Measurements from ENCODE around the gene CCAR1.
A peak's percentile ranks its signal among the peaks of the same experiment; 100 is the strongest.
"Not testable (repeated sequence)": the region's sequence is repeated elsewhere in the genome, so short reads cannot be mapped to it uniquely, and the experiment has no call there.

Gene CCAR1

DNA sequence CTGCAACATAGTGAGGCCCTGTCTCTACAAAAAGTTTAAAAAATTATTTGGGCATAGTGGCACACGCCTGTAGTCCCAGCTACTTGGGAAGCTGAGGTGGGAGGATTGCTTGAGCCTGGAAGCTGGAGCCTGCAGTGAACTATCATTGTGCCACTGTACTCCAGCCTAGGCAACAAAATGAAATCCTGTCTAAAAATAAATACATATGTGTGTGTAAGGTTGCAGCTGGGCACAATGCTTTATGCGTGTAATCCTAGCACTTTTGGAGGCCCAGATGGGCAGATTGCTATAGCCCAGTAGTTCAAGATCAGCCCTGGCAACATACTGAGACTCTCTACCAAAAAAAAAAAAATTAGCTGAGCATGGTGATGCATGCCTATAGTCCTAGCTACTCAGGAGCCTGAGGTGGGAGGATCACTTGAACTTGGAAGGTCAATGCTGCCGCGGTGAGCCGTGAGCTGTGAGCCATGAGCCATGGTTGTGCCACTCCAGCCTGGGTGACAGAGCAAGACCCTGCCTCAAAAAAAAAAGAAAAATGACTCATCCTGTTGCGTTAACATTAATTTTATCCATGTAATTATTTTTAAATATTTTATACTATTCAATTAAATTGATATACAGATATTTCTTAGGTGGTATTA is 38.3 kb downstream of the CCAR1 start:
- DNase-seq, result no peak

DNA sequence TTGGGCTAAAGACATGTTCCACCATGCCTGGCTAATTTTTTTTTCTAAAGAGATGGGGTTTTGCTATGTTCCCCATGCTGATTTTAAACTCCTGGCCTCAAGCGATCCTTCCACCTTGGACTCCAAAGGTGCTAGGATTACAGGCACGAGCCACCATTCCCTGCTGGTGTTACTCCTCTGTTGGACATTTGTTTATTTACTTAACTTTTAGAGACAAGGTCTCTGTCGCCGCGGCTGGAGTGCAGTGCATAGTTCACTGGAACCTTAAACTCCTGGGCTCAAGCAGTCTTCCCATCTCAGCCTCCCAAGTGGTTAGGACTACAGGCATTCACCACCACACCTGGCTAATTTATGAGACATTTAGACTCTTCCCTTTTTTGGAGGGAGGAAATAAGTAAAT is 38.9 kb downstream of the CCAR1 start:
- DNase-seq, result no peak

DNA sequence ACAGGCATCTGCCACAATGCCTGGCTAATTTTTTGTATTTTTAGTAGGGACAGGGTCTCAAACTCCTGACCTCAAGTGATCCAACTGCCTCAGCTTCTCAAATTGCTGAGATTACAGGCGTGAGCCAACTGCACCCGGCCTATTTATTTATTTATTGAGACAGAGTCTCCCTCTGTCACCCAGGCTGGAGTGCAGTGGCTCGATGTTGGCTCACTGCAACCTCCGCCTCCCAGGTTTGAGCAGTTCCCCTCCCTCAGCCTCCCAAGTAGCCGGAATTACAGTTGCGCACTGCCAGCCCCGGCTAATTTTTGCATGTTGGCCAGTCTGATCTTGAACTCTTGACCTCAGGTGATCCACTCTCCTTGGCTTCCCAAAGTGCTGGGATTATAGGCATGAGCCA is 46.4 kb downstream of the CCAR1 start:
- not testable (repeated sequence) for DNase-seq

DNA sequence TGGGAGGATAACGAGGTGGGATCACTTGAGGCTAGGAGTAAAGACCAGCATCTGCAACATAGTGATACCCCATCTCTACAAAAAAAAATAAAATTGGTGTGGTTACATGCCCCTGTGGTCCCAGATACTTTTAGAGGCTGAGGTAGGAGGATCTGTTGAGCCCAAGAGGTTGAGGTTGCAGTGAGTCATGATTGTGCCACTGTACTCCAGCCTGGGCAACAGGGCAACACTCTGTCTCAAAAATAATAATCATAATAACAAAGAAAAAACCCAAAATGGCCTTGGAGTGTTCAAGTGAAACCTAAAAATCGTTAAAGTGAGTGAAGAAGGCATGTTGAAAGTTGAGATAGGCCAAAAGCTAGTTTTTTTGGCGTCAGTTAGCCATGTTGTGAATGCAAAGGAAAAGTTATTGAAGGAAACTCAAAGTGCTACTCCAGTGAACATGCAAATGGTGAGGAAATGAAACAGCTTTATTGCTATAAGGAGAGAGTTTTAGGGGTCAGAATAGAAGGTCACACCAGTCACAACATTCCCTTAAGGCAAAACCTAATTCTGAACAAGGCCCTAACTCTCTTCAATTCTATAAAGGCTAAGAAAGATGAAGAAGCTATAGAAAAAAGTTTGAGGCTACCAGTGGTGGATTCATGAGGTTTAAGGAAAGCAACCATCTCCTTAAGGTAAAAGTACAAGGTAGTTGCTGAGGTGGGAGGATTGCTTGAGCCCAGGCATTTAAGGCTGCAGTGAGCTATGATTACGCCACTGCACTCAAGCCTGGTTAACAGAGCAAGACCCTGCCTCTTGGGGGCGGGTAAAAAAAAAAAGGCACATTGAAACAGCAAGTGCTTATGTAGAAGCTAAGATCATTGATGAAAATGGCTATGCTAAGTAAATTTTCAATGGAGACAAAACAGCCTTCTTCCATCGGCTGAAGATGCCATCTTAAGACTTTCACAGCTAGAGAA is 60.9 kb downstream of the CCAR1 start:
- DNase-seq, result no peak

DNA sequence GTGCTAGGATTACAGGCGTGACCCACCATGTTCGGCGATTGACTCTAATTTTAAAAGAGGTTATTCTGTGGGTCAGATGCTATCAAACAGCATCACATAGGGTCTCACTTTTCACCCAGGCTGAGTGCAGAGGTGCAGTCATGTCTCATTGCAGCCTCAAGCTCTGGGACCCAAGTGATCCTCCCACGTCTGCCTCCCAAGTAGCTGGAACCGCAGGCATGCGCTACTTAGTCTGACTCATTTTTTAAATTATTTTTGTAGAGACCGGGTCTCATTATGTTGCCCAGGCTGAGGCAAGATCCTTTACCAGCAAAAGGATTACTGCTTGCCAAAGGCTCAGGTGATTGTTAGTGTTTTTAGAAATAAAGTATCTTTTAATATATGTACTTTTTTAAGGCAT is 63.4 kb downstream of the CCAR1 start:
- DNase-seq, result no peak

DNA sequence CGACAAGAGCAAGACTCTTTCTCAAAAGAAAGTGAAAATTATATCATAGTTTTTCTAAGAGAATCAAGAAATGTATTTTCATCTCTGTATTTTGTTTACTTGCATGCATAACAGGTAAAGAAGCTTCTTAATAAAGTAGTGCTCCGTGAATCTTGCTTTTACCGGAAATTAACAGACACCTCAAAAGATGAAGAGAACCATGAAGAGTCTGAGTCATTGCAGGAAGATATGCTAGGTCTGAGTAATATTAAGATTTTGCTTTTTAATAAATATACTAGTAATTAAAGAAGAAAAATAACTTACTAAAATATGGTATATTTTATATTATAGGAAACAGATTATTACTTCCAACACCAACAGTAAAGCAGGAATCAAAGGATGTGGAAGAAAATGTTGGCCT is 66.8 kb downstream of the CCAR1 start:
- DNase-seq, result no peak

DNA sequence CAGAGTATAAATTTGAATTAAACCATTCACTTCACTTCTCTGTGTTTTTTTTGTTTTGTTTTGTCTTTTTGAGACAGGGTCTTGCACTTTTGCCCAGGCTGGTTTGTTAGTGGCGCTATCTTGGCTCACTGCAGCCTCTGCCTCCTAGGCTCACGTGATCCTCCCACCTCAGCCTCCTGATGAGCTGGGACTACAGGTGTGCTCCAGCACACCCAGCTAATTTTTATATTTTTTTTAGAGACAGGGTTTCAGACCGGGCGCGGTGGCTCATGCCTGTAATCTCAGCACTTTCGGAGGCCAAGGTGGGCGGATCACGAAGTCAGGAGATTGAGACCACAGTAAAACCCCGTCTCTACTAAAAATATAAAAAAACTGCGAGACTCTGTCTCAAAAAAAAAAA is 69.4 kb downstream of the CCAR1 start:
- no peak for DNase-seq

DNA sequence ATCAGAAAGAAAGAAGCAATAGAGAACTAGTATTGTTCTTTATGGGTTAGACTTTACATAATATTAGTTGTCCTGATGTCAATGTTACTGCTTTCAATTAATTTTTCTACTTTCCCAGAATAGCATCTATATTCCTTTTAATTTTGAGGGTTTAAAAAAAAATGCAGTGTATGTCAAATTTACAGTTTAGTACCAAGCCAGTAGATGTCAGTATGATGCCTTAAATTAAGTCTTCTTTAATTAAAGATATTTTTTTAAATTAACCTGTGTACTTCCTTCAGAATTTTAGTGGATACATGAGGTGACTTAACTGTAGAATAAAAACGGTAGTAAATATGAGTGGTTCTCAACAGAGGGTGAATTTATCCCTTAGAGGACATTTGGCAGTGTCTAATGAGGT is 71.1 kb downstream of the CCAR1 start:
- peak; percentile 43 for DNase-seq

DNA sequence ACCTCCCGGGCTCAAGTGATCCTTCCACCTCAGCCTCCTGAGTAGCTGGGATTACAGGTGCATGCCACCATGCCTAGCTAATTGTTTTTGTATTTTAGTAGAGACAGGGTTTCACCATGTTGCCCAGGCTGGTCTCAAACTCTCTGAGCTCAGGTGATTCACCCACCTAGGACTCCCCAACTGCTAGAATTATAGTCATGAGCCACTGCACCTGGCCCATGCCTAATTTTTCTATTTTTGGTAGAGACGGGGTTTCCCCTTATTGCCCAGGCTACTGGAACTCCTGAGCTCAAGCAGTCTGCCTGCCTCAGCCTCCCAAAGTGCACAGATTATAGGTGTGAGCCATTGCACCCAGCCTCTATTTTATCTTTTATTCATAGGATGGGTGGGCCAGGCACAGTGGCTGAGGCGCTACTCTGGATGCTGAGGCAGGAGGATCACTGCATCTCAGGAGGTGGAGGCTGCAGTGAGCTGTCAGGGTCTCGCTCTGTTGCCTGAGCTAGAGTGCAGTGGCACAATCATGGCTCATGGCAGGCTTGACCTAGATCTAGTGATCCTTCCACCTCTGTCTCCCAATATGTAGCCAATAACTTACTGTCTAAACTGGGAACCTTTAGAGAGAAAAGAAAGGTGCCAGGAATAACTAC is 75.0 kb downstream of the CCAR1 start:
- no peak for DNase-seq

DNA sequence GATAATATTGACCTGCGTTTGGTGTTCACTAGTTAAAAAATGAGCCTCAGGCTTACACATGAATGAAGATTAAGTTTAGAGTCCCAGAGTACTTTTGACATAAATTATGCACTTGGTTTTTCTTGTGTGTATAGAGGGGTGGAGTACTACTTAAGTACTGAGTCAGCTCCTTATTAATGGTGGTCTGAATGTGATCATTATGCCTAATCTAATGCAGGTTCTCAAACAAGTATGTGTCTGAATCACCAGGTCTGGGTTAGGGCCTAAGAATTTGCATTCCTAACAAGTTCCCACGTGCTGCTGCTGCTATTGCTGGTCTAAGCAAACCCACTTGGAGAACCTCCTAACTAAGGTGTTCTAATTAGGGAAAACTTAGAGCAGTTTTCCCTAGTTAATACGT is 75.6 kb downstream of the CCAR1 start:
- DNase-seq, result no peak

DNA sequence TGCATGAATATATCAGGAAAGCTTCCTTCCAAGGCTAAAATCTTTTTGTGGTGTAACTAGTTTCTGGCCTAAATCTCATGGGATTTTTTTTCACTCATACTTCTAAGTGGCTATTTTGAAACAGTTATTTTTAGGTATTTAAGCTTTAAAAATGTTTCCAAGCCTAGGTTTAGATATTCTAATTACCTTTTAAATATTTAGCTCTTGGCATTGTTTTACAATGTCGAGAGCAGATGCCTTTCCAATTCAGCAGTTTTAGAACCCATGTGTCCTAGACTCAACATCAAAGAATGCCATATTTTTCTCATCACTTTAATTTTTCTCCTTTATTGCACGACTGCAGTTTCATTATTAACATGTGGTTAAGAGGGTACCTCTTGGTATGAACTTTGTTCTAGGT is 79.2 kb downstream of the CCAR1 start:
- DNase-seq, result no peak

DNA sequence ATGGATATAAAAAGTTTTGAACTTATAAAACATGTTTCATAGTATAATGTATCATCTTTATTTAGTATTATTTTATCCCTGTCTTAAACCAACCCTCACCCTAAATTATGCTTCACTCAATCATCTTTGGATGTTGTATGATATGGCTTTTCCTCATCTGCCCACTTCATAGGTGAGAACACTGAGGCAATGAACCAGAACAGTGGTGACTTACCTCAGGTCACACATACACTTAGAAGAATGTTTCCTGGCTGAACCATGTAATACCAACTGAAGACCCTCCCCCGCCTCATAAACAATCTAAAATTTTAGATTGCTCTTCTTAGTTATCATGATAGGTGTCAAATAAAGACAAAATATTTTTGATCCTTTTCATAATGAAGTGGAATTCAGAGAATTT is 83.7 kb downstream of the CCAR1 start:
- DNase-seq, result no peak

DNA sequence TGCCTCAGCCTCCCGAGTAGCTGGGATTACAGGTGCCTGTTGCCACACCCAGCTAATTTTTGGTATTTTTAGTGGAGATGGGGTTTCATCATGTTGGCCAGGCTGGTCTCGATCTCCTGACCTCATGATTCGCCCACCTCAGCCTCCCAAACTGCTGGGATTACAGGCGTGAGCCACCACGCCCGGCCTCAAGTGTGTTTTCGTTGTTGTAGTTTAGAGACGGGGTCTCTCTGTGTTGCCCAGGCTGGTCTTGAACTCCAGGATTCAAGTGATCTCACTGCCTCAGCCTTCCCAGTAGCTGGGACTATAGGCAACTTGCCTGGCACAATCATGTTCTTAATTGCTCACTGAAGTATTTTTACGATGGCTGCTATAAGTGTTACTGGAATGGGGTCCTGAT is 89.8 kb downstream of the CCAR1 start:
- not testable (repeated sequence) for DNase-seq

DNA sequence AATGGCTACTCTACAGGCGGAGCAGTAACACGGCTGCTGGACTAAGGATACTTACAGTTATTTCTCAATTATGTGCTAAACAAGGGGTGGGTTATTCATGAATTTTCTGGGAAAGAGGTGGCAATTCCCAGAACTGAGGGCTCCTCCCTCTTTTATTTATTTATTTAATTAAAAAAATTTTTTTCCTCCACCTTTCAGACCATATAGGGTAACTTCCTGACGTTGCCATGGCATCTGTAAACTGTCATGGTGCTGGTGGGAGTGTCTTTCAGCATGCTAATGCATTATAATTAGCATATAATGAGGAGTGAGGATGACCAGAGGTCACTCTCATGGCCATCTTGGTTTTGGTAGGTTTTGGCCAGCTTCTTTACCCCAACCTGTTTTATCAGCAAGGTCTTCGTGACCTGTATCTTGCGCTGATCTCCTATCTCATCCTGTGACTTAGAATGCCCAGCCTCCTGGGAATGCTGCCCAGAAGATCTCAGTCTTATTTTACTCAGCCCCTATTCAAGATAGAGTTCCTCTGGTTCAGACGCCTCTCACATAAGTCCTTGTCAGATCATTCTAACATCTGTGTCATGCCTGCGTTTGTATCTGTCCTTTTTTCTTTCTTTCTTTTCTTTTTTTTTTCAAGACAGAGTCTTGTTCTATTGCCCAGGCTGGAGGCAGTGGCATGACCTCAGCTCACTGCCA is 90.4 kb downstream of the CCAR1 start:
- no peak for DNase-seq

DNA sequence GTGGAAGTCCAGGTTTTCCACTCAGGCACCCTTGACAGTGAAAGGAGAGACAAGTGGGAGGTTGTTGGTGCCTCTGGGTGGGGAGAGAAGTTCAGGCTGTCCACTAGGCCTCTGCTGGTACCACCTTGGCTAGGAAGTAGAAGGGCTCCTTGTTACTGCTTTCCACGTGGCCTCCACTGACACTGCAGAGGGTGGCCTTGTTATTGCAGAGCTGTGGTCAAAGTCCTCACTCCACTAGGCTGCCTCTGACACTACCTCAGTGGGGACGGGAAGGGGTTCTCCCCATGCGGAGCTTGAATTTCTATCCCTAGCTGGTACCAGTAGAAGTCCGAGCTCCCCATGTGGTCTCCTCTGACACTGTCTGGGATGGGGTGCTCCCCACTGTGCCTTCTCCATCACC is 91.4 kb downstream of the CCAR1 start:
- DNase-seq, result no peak

DNA sequence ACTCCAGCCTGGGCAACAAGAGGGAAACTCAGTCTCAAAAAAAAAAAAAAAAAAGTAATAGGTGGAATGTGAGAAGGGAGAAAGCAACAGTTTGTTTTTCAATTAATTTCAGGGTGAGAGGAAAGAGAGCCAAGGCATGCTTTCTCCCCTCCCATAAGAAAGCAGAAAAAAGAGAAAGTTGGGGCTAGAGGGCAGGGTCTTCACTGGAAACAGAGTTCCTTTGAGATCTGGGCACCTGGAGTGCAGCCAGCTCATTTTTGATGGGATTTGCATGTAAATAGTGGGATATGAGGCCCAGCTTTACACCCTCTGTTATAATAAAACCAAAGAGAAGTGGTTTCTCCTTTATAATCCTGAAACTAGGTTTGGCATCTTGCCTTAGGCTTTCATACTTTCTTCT is 92.5 kb downstream of the CCAR1 start:
- no peak for DNase-seq

DNA sequence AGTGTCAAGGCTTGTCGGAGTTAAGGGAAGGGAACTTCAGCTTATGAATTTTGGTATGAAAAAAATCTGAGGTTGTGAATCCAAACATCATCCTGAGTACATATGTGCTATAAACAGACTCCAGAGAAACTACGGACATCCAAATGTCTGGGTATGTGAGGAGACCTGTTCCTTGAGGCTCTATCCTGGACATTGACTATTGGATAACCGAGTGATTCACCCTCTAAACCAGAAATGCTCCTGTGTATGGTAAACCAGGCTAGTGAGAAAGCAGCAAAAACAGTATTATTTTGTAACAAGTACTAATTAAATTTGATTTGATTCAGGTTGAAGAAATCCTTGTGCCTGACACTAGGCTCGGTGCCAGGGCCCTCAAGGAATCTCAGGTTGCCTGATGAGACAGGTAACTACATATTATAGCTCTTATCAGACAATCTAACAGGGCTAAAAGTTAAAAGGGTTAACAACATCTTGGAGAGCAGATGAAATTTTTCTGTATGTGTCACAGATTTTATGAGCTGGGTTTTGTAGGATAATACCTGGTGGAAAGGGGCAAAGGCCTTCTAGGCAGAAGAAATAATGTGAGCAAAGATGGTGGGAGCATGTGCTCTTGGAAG is 95.9 kb downstream of the CCAR1 start:
- no peak for DNase-seq

DNA sequence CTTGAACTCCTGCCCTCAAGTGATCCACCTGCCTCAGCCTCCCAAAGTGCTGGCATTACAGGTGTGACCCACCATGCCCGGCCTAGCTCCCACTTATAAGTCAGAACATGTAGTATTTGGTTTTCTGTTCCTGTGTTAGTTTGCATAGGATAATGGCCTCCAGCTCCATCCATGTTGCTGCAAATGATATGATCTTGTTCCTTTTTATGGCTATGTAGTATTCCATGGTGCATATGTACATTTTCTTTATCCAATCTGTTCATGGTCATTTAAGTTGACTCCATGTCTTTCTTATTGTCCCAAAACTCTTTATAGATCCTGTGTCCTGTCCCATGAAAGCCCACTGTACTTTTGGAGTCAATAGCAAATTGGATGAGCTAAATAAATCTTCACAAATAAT is 99.3 kb downstream of the CCAR1 start:
- DNase-seq, result not testable (repeated sequence)

DNA sequence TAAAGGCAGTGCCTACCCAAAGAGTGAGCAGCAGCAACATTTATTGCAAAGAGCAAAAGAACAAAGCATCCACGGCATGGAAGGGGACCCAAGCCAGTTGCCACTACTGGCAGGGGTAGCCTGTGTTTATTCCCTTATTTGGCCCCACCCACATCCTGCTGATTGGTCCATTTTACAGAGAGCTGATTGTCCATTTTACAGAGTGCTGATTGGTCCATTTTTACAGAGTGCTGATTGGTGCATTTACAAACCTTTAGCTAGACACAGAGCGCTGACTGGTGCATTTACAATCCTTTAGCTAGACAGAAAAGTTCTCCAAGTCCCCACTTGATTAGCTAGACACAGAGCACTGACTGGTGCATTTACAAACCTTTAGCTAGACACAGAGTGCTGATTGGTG is 101.6 kb downstream of the CCAR1 start:
- not testable (repeated sequence) for DNase-seq

DNA sequence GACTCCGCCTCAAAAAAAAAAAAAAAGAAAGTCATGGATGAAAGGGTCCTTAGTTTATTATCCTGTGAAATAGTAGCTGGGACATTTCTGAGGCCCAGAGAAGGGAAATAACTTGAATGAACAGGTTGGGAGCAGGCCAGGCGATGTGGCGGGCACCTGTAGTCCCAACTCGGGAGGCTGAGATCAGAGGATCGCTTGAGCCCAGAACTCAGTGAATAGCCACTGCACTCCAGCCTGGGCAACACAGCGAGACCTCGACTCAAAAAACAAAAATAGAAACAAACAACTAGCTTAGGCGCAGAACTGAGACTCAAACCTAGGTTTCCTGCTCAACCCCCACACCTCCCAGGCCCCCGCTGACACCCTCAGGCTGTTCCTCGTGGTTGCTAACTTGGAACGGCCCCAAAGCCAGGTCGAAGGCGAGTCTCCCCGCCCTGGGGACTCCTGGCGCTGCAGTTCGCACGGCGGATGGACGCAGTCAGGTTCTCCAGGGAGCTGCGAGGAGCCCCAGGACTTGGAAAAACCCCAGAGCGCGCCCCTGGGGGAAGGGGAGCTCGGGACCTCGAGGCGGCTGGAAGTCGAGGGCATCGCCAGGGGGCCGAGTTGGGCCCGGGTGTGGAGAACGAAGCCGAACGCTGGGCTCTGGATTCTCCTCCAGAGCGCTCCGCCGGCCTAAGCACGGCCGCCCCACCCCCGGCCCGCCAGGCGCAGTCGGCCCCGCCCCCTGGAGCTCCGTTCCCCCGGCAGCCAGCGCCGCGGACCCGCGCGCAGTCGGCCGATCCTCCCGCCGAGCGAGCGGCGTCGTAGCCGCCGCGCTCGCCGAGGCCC is 105.9 kb downstream of the CCAR1 start, which contains the start of gene STOX1:
TSS of gene STOX1 (plus strand) at position 768 of the 828 bp plus-strand sequence. CDS start 93 bp downstream, outside the sequence.
- peak; percentile 88 for DNase-seq

DNA sequence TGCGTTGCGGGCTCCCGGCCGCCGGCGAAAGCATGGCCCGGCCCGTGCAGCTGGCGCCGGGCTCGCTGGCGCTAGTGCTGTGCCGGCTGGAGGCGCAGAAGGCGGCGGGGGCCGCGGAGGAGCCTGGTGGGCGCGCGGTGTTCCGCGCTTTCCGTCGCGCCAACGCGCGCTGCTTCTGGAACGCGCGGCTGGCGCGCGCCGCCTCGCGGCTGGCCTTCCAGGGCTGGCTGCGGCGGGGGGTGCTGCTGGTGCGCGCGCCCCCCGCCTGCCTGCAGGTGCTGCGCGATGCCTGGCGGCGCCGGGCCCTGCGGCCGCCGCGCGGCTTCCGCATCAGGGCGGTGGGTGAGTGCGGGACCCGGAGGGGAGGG is 106.5 kb downstream of the CCAR1 start:
- DNase-seq, result not testable (repeated sequence)

Measured in hematopoietic multipotent progenitor cell treated with erythropoietin and hydrocortisone succinate and interleukin-3 and kit ligand, for 4 days (in vitro differentiated cells).